Keratinocyte (primary cell): ENCODE measurements around the gene SQSTM1. TPM values are rescaled to one million over a fixed set of nuclear protein-coding genes. Genes with fewer than 3 reads are reported as not detected.
A peak's percentile ranks its signal among the peaks of the same experiment; 100 is the strongest.

Source experiments
- DNase-seq: peaks from one replicate; pipeline ENCODE4 v3.0.0-alpha.2; 2011; ENCODE audit warnings: low read depth, missing footprints, low spot score
- FAIRE-seq: peaks from 2 replicates; lab custom pipeline; 2011; peaks lifted over from hg19 to GRCh38; lab: Jason Lieb, UNC
- H2AFZ ChIP-seq: 2 replicates; pipeline ENCODE4 v1.6.0; 2012; ENCODE audit warnings: low read length, control low read depth, inconsistent platforms; ENCODE audit not compliant: control insufficient read depth
- H3K27ac ChIP-seq: 2 replicates; pipeline ENCODE4 v1.5.1; 2011; ENCODE audit warnings: low read length; ENCODE audit not compliant: control insufficient read depth, insufficient read depth
- H3K27me3 ChIP-seq: 3 replicates; pipeline ENCODE4 v1.6.0; 2011; ENCODE audit warnings: low read length; ENCODE audit not compliant: control insufficient read depth, insufficient read depth; ENCODE audit errors: extremely low read depth
- H3K36me3 ChIP-seq, 2 experiments: 2 replicates in 1 of 2; 3 replicates in 1 of 2; pipeline ENCODE4 v1.5.1; 2011; ENCODE audit warnings: low read length in 2 of 2, mild to moderate bottlenecking in 1 of 2; ENCODE audit not compliant: control insufficient read depth in 2 of 2, insufficient read depth in 2 of 2; ENCODE audit errors: extremely low read depth in 1 of 2
- H3K4me1 ChIP-seq: 3 replicates; pipeline ENCODE4 v1.5.1; 2011; ENCODE audit warnings: low read length; ENCODE audit not compliant: control insufficient read depth, insufficient read depth; ENCODE audit errors: extremely low read depth
- H3K4me2 ChIP-seq: 3 replicates; pipeline ENCODE4 v1.6.0; 2011; ENCODE audit warnings: low read depth, low read length; ENCODE audit not compliant: control insufficient read depth, insufficient read depth; ENCODE audit errors: extremely low read depth
- H3K4me3 ChIP-seq, 3 experiments: fragments of 200-600 bp in 1 of 3; sonication (generic) in 1 of 3; 2 replicates in 2 of 3; 3 replicates in 1 of 3; pipeline ENCODE4 v1.5.1; 2011 to 2016; ENCODE audit warnings: low read length in 3 of 3, mild to moderate bottlenecking in 3 of 3, control low read depth in 2 of 3, inconsistent platforms in 1 of 3, low read depth in 1 of 3, mixed read lengths in 1 of 3, mixed run types in 1 of 3, moderate library complexity in 1 of 3; ENCODE audit not compliant: control insufficient read depth in 2 of 3, insufficient read depth in 2 of 3; ENCODE audit errors: extremely low read depth in 1 of 3
- H3K79me2 ChIP-seq: 2 replicates; pipeline ENCODE4 v1.6.0; 2012; ENCODE audit warnings: low read length; ENCODE audit not compliant: control insufficient read depth, insufficient read depth
- H3K9ac ChIP-seq: 3 replicates; pipeline ENCODE4 v1.6.0; 2011; ENCODE audit warnings: low read length; ENCODE audit not compliant: control insufficient read depth, insufficient read depth; ENCODE audit errors: extremely low read depth
- H3K9me1 ChIP-seq: 3 replicates; pipeline ENCODE4 v1.6.0; 2011; ENCODE audit warnings: low read length; ENCODE audit not compliant: control insufficient read depth, insufficient read depth; ENCODE audit errors: extremely low read depth
- H3K9me3 ChIP-seq: 2 replicates; pipeline ENCODE4 v1.5.1; 2012; ENCODE audit warnings: low read depth, low read length; ENCODE audit not compliant: control insufficient read depth
- H4K20me1 ChIP-seq: 3 replicates; pipeline ENCODE4 v1.6.0; 2011; ENCODE audit warnings: low read length; ENCODE audit not compliant: control insufficient read depth, insufficient read depth; ENCODE audit errors: extremely low read depth
- CTCF ChIP-seq, 3 experiments: IDR thresholded peaks in 1 of 3; conservative IDR thresholded peaks in 1 of 3; optimal IDR thresholded peaks in 1 of 3; 2 replicates in 2 of 3; 3 replicates in 1 of 3; pipeline versions ENCODE3 to v1.5.1; 2011; ENCODE audit warnings: low read length in 3 of 3, mild to moderate bottlenecking in 3 of 3, moderate library complexity in 2 of 3, control low read depth in 1 of 3, inconsistent platforms in 1 of 3; ENCODE audit not compliant: insufficient read depth in 2 of 3; ENCODE audit errors: extremely low read depth in 1 of 3
- EZH2 ChIP-seq: IDR thresholded peaks from one replicate; pipeline ENCODE4 v1.6.1; 2012; ENCODE audit warnings: inconsistent platforms, mild to moderate bottlenecking, low read length, moderate library complexity
- dilution Hi-C: fragments of 300-500 bp; cut with MboI; formaldehyde crosslinking; loops from one replicate; pipeline ENCODE4 v1.7.0; 2020; ENCODE audit warnings: low sequenced_read_pairs; ENCODE audit not compliant: extremely low pct_ligation_motif_present
- polyA plus RNA-seq, 5 experiments: library from polyadenylated mRNA; depleted of rRNA in 3 of 5; stranded (reverse) in 3 of 5; stranded (forward) in 1 of 5; unstranded in 1 of 5; fragments of >200 nt; gene quantifications; 1 replicate in 1 of 5; 2 replicates in 3 of 5; 3 replicates in 1 of 5; pipeline versions ENCODE4 v1.2.1 to v1.2.3, GENCODE V29; 2011 to 2012; ENCODE audit warnings: missing spikeins in 2 of 5, low read depth in 1 of 5, low replicate concordance in 1 of 5

The SQSTM1 gene
- polyA plus RNA-seq, 1 donor (not counting 4 experiments of a cell fraction or from before 2014, with no cell fraction given): 75.7 TPM

- no peak overlapping the region for H3K4me3 ChIP-seq
- H4K20me1 ChIP-seq: peaks cover 6% of the 10 kb centered on the region
- peaks cover 33% of the 10 kb centered on the region for H3K79me2 ChIP-seq
- no peaks in the 10 kb centered on the region for H3K9me1 ChIP-seq
- DNase-seq (no peak), FAIRE-seq (no peak)
- H2AFZ ChIP-seq: no peak overlapping the region
- TF ChIP-seq EZH2 (no peak), CTCF (optimal IDR thresholded peaks at IDR 0.05 in 1 of 3, IDR thresholded peaks at IDR 0.05 in 1 of 3, conservative IDR thresholded peaks at IDR 0.05 in 1 of 3; ENCODE audit: extremely low read depth in 1 of 3, insufficient read depth in 2 of 3, low read length in 3 of 3) (no peak)
- no peaks in the 10 kb centered on the region for H3K9me3 ChIP-seq
- H3K27ac ChIP-seq: no peak overlapping the region
- no peaks in the 10 kb centered on the region for H3K27me3 ChIP-seq
- H3K4me1 ChIP-seq: peaks cover 20% of the 10 kb centered on the region
- dilution Hi-C loops: no loop called here
- peaks cover 17 to 32% of the 10 kb centered on the region in 2 experiments for H3K36me3 ChIP-seq
- H3K9ac ChIP-seq: no peak overlapping the region
- H3K4me2 ChIP-seq: no peak overlapping the region
Observed at GRCh38 chr5:179802950-179803562, 17.6 kb upstream of the SQSTM1 start.

GRCh38 chr5:179803651-179804554 is 16.8 kb upstream of the SQSTM1 start:
- TF ChIP-seq EZH2 (no peak), CTCF (optimal IDR thresholded peaks at IDR 0.05 in 1 of 3, IDR thresholded peaks at IDR 0.05 in 1 of 3, conservative IDR thresholded peaks at IDR 0.05 in 1 of 3; ENCODE audit: extremely low read depth in 1 of 3, insufficient read depth in 2 of 3, low read length in 3 of 3) (no peak)
- H3K4me3 ChIP-seq: no peak overlapping the region
- H3K79me2 ChIP-seq: peaks cover 33% of the 10 kb centered on the region
- H3K9me3 ChIP-seq: no peaks in the 10 kb centered on the region
- H2AFZ ChIP-seq: no peak overlapping the region
- FAIRE-seq: no peak
- H3K9ac ChIP-seq: no peak overlapping the region
- H3K27me3 ChIP-seq: no peaks in the 10 kb centered on the region
- no peaks in the 10 kb centered on the region for H3K9me1 ChIP-seq
- peaks cover 20% of the 10 kb centered on the region for H3K4me1 ChIP-seq
- H3K27ac ChIP-seq: no peak overlapping the region
- H3K36me3 ChIP-seq: peaks cover 9 to 24% of the 10 kb centered on the region in 2 experiments
- DNase-seq: no peak
- H3K4me2 ChIP-seq: peak overlapping the region; percentile 88
- dilution Hi-C loops: no loop called here
- peaks cover 6% of the 10 kb centered on the region for H4K20me1 ChIP-seq
